DMS79 (cell line): ENCODE data around the gene FSIP1.

Experiments used
- DNase-seq: peaks from one replicate; lab custom pipeline; 2025; lab: John Stamatoyannopoulos, UW

Gene FSIP1

GRCh38 chr15:39618063-39618823 lies 164.4 kb downstream of the FSIP1 start:
- DNase-seq = no peak

- no peak for DNase-seq
Measured at GRCh38 chr15:39616731-39617455, 165.7 kb downstream of the FSIP1 start.

GRCh38 chr15:39613861-39614260 lies 168.8 kb downstream of the FSIP1 start:
- DNase-seq = no peak

- DNase-seq = no peak
Measured at GRCh38 chr15:39613271-39613670, 169.4 kb downstream of the FSIP1 start.

GRCh38 chr15:39610665-39611064 lies 172.0 kb downstream of the FSIP1 start:
- no peak for DNase-seq

GRCh38 chr15:39609166-39609916 lies 173.3 kb downstream of the FSIP1 start:
- DNase-seq = no peak

- DNase-seq = no peak
Measured at GRCh38 chr15:39608185-39609139, 174.2 kb downstream of the FSIP1 start.

GRCh38 chr15:39605146-39605545 lies 177.5 kb downstream of the FSIP1 start:
- DNase-seq = no peak

- DNase-seq = no peak
Measured at GRCh38 chr15:39602143-39602542, 180.5 kb downstream of the FSIP1 start.

- no peak for DNase-seq
Measured at GRCh38 chr15:39599871-39600270, 182.8 kb downstream of the FSIP1 start.

- DNase-seq = no peak
Measured at GRCh38 chr15:39598958-39599845, 183.4 kb downstream of the FSIP1 start.

- no peak for DNase-seq
Measured at GRCh38 chr15:39598186-39598850, 184.3 kb downstream of the FSIP1 start.

- DNase-seq = no peak
Measured at GRCh38 chr15:39597751-39598185, 184.9 kb downstream of the FSIP1 start.

GRCh38 chr15:39597336-39597735 lies 185.3 kb downstream of the FSIP1 start:
- DNase-seq = no peak

GRCh38 chr15:39596358-39597051 lies 186.1 kb downstream of the FSIP1 start:
- no peak for DNase-seq

- DNase-seq = no peak
Measured at GRCh38 chr15:39595338-39596221, 187.1 kb downstream of the FSIP1 start.

- DNase-seq = no peak
Measured at GRCh38 chr15:39594446-39595337, 187.9 kb downstream of the FSIP1 start.
